Stimulated activated CD4-positive, alpha-beta T cell treated with anti-CD3 and anti-CD28 coated beads, Interleukin-12 subunit alpha, Interleukin-12 subunit beta, amount 100 ng/mL, for 24 hours (primary cell): ENCODE results near the gene ROBO1.

Experiments used
- DNase-seq, 2 experiments: peaks; one replicate each; pipeline ENCODE4 v3.0.0-alpha.2; 2020; ENCODE audit warnings: low read depth in 2 of 2

ROBO1 gene

DNA sequence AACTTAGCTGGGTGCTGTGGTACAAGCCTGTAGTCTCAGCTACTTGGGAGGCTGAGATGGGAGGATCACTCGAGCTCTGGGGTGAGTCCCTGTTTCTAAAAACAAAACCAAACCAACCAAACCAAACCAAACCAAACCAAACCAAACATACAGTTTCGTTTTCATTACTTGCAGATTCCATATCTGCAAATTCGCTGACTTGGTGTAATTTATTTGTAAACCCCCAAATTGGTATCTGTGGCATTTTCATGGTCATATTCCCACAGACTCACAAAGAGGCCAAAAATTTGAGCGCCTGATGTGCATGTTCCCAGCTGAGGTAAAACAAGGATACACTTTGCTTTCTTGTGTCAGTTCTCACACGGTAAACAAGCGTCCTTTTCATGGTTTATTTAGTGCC, 1138.3 kb downstream of the ROBO1 start:
- no peak for DNase-seq

DNA sequence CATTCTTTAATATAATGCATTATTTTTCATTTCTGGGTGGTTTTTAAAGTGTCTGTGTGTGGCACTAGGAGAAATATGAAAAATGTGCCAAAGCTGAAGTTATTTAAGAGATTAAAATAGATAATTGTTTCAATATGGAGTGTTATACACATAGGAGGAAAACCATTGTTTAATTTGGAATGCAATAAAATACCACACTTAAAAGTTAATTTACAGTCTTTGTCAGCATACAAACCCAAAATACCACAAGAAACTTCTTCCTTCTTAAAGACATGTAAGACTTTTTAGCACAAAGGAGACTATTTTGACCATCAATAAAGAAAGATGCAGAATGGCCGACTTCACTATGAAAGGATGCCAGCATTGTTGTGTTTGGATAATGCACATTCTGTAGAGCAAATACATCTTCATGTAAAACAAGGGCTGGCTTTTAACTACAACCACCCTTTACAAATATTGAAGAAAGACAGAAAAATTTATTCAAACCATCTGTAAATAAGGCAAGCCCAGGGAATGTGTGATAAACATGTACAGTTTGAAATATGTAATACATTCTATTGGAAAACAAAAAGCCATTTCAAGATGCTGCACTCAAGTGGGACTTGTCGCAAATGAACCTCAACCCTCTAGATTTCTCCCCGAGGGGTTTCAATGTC, 1146.6 kb downstream of the ROBO1 start:
- DNase-seq: no peak

DNA sequence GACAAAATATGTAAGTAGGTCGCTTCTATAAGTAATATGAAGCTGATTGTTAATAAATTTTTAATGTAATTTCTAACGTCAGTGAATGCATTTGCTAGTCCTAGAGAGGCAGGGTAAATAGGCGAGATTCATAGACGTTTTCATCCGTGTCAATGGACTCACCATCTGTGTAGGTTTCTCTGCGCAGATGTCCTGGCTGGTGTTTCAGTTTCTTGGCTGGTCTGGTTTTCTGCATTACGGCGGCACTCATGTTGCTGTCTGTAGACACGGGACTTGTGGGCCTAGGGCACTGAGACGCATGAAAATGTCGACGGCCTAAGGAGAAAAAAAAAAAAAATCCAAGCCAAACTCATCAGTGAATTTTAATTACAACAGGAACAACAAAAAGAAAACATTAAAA, 1153.3 kb downstream of the ROBO1 start:
- DNase-seq: no peak

DNA sequence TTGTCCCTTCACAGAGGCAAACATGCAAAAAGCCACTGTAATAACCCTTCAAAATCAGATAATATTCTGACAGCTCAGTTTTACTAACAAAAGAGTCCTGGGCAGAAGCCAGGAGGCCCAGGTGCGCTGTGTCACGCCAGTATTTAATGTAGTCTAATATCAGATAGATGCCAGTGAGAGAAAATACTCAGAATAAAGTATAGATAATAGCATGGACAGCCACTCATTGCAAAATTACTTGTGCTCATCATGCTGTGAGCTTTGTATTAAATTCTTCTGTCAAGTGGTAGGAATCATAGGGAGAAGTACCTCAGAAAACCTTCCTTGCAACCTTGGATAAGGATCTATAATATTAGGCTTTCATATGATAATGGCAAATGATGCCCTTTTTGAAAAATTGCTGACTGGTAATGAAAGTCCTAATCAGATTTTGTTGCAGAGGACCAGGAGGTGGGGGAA, 1154.3 kb downstream of the ROBO1 start:
- DNase-seq: no peak

DNA sequence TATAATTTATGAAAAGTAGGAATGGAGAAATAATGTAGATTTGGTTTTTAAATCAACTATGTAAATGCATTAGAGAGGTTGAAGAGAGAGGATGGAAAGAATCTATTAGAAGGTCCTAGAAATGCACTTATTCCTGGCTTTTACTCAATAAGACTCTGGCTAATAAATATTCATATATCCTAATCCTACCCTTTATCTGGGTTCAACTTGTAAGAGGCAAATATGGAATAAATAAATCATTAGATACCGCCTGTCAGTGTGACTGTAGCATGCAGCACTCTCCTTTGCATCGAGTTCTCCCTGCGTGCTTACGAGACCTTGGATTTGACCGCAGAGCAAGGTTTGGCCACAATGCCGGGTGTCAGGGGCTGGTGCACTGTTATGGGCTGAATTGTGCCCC, 1156.5 kb downstream of the ROBO1 start:
- DNase-seq: no peak

DNA sequence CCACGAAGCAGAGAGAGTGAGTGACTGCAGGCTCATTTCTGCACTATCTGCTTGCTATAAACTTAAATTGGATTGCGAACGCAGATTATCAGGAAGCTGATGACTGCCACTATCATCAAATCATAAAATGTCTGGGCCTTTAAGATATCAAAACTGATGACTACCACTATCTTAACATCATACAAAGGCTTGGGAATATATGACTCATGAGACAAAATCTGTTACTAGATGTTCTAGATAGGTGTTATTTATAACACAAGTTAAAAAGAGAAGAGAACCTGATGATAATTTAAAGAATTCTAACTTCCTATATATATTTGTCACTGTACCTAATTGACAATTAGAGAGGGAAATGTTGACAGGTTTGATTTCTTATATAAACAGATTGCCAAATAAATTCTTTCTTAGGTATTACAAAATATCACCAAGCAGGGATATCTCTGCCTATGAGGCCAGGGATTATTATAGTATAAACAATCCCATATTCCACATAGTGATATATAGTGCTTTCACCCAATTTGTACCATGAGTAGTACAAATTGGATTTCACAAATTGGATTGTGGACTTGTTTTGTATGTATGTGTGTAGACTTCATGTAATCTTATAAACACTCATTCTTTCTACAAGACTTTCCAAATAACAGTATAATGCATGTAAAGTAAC, 1157.2 kb downstream of the ROBO1 start:
- no peak for DNase-seq

DNA sequence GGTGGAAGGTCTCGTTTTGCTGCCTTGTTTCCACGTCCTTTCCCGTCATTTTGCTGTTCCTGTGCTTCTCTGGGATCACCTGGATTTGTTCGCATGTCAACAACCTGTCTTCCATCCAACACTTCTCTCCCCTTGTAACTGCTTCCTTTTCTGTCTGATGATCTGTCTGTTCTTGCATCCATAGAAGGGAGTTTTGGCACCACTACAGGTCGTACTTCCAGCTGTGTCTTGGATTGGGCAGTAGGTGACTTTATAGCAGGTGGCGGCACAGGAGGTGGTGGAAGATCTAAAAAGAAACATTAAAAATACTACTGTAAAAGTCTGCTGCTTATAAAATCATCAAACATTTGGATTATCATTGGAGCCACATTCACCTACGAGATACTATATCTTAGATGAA, 1161.0 kb downstream of the ROBO1 start:
- DNase-seq: no peak

DNA sequence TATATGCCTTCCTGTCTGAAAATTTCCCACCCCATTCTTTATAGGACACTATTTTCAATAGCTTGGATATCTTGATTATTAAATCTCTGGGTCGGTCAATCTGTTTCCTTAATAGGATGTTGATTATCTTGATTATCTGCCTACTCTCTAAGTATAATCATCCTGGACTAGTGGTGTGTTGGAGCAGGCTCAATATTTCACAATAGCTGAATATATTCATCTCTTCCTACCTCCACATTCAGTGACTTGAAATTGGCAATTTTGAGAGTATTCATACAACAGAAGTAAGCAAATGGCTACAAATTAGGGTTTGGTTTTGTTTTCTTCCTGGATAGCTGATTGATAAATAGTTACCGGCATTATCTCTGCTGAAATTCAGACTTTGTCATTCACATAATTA, 1162.6 kb downstream of the ROBO1 start:
- no peak for DNase-seq

DNA sequence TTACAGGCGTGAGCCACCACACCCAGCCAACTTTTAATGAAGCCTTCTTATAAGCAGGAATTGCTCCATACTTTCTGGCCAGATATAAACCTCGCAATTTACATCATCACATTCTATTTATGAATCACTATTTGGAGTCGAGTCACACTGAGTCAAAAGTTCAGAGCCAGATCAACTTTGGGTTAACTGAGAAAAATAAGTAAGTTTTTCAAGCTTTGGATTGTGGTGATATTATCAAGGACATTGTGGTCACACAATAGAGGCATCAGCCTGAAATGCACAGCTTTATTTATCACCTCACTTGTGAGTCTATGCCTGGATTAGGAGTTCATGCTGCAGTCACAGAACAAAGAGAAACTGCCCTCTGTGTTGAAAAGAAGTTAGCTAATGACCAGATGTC, 1163.5 kb downstream of the ROBO1 start:
- DNase-seq: no peak

DNA sequence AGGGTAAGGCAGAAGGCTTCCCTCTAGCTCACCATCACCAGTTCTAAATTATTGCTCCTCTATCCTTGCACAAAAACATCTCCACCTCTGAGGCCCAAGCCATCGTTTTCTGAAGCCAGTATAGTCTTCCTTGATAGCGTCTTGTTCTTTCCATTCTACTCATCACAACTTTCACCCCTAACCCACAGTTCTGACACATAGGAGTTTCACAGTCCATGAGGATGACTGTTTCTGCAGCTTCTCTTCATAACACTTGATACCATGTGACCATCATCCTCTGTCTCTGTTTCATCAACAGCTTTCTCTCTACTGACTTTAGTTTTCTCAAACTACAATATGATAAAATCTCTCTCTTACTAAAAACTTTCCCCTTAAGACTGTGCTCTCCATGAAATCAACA, 1166.5 kb downstream of the ROBO1 start:
- no peak for DNase-seq

DNA sequence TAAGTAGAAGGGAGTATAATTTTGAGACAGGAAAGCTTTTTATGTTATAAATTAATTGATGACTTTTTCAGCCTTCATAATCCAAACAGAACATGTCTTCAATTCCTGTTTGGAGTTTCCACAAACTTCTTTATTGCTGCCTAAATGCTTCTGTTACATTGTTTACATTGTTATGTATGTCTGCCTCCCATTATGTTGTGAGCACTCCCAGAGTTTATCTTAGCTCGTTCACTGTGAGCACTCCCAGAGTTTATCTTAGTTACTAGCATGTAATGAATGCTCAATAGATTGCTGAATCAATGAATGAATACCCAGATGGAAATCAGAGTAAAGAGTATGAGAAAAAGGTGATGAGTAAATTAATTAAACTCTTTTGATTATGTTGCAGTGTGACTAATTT, 1178.0 kb downstream of the ROBO1 start:
- no peak for DNase-seq

DNA sequence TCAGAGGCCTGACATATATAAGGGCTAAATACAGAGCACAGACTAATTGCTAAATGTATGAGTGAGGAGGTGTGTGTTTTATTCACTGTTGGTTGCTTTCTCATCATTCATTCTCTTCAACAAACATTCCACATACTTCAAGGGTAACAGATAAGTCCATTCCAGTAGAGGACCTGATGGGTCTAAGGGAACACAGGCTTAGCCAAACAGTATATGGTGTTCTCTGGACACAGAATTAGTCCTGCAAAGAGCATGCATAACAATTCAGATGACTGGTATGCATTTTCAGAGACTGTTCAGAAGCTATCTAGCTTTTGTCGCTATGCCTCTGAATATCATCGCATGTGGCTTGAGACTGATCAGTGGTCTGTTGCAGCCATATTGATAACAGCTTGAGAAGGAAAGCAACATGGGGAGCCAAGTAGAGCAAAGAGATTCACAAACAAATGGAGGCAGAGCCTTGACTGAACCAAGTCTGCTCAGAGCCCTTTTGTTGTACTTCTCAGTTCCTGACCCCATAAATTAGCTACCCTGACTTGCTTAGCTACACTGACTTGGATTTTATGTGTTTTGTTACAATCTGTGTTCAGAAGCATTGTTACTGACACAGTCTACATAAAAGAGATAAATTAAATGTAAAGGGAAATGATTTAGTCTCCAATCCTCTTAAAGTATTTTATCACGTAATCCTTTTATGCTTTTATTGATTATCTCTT, 1178.7 kb downstream of the ROBO1 start:
- no peak for DNase-seq

DNA sequence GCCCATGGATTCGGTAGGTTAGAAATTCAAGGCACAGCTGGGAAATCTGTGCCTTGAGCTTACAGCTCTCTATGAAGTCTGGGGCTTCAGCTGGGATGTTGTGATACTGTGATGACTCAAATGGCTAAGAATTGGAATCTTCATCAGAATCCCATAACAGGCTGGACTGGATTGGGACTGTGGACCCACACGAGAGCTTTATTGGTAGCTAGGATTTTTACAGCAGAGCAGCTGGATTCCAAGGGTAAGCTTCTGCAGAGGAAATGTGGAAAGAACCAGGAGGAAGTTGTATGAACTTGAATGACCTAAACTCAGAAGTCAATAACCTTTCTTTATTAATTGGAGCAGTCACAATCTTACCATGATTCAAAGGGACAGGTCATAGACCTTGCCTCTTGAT, 1187.1 kb downstream of the ROBO1 start:
- DNase-seq: no peak

DNA sequence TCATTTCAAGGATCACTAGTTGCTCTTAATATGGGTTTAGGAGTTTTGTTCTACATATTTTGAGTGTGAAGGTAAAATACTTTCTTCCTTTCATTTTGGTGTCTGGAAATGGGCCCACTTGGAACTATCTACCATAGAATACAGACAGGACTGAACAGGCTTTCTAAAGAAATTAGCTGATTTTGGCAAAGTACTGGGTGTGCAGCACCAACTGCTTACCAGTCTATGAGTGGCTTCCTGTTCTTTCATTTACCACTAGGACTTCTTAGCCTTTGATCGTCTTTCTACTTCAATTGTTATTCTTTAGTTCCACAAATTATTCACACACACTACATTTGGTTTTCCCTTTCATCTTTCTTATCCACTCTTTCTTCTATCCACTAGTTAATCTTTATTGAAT, 1196.3 kb downstream of the ROBO1 start:
- no peak for DNase-seq

DNA sequence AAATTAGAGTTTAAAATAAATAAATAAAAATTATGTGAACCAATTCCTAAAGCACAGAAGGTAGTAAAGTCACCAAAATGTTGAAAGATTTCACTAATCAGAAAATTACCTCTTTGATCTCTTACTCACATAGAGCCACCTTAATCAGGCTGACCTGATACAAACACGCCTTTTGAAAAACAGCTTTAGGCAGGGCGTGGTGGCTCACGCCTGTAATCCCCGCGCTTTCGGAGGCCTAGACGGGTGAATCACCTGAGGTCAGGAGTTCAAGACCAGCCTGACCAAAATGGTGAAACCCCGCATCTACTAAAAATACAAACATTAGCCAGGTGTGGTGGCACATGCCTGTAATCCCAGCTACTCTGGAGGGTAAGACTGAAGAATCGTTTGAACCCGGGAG, 1197.3 kb downstream of the ROBO1 start:
- no peak for DNase-seq

DNA sequence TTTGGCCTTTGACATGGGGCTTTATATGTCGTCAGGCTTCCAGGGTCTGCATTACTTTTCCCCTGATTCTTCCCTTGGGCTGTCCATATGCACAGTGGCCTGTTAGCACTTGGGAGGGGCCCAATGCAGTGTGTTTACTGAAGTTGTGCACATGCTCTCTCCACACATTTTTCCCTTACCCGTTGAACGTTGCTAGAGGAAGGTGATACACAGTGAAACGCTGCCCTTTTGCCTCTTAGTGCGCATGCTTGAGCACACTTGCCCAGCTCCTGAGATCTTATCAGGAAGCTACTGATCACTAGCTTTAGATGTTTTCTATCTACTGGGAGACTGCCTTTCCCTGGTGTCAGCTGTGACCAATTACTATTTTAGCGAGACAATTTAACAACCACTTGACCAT, 1198.0 kb downstream of the ROBO1 start:
- no peak for DNase-seq

DNA sequence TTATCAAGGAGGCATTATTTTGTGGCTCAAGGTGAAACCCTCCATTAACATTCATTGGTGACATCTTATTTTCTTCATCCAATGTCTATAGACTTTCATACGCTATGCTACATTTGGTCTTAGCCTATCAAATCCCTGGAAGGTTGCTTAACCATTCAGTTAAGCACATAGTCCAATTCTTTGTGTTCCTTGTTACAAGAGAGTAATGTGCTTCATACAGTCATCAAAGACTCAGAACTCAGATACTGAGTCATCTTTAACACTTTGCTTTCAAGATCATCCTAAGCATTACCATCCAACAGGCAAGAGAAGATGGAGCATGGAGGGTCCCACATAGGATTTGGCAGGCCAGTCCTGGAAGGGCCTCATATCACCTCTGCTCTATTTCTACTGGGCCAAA, 1202.1 kb downstream of the ROBO1 start:
- DNase-seq: no peak

DNA sequence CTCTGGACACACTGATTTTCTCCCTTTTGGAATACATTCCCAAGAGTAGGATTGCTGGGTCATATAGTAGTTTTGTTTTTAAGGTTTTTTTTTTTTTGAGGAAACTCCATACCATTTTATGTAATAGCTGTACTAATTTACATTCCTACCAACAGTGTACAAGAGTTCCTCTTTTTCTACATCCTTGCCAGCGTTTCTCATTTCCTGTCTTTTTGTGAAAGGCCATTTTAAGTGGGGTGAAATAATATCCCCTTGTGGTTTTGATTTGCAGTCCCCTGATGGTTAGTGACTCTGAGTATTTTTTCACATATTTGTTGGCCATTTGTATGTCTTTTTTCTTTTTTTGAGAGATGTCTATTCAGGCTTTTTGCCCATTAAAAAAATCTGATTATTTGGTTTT, 1205.5 kb downstream of the ROBO1 start:
- DNase-seq: no peak
